GM19455 (cell line): ENCODE data around the gene SLC29A1.

ENCODE experiments used
- ATAC-seq: cut with Tn5 transposase; IDR thresholded peaks from one replicate; pipeline ENCODE4 v1.9.1; 2021; ENCODE audit not compliant: unreplicated experiment

The SLC29A1 gene

GRCh38 chr6:44277763-44278162, 54.4 kb downstream of the SLC29A1 start:
- ATAC-seq: no peak

GRCh38 chr6:44278315-44278714, 54.9 kb downstream of the SLC29A1 start:
- no peak for ATAC-seq

GRCh38 chr6:44278774-44279697, 55.6 kb downstream of the SLC29A1 start:
- ATAC-seq: no peak
